ENCODE data around the gene DISP3.

GRCh38 chr1:11525516-11525915, 46.6 kb downstream of the DISP3 start:
- no peak for TF ChIP-seq CTCF (optimal IDR thresholded peaks at IDR 0.05 in 1 of 3, IDR thresholded peaks at IDR 0.05 in 1 of 3, conservative IDR thresholded peaks at IDR 0.05 in 1 of 3; ENCODE audit: extremely low read depth in 1 of 3, insufficient read depth in 2 of 3, low read length in 3 of 3)
- TF ChIP-seq EZH2 (IDR thresholded peaks at IDR 0.05; ENCODE audit: low read length), result no peak
